Heart left ventricle (tissue), 13 donors: Measurements from ENCODE around the gene CCL17.

Source experiments
- CTCF ChIP-seq, 12 donors: fragments of 200-600 bp; sonication (generic) in 4 of 12; IDR thresholded peaks; one replicate each; pipeline versions ENCODE4 v1.5.0 to v1.8.0; 2018 to 2022; ENCODE audit warnings: antibody characterized with exemption in 12 of 12, mild to moderate bottlenecking in 5 of 12
- POLR2A ChIP-seq, 2 donors: fragments of 450-650 bp; IDR thresholded peaks; one replicate each; pipeline ENCODE4 v1.6.1; 2017; ENCODE audit warnings: antibody characterized with exemption in 2 of 2, mild to moderate bottlenecking in 2 of 2, moderate library complexity in 2 of 2
- donor health status: ischemic (EF 13 %, LVEDD 7.1; RV severe dilation, severe dysfunction).
- donor health status: DM: no; HTN: yes; CAD: no.
- donor health status: DM: no; HTN: no; CAD: no.
- donor health status: ischemic (EF 25% LVEDD 6.9; RV normal size, moderate dysfunction).
- donor health status: ischemic (EF 25% LVEDD 5.7; RV mildly dilated, moderate dysfunction).
- donor health status: ischemic (EF 35%, LVEDD 5.7; RV mildly dilated, moderate dysfunction).
- donor health status: nonischemic (EF 11% LVEDD 7.7; RV severe dilation, severe dysfunction).
- donor health status: DM: yes; HTN: yes; CAD: no.
- donor health status: PGD.
- donor health status: ischemic (EF 29% LVEDD 5.4; RV normal size, mild dysfunction).
- donor health status: nonischemic (EF 23%, LVEDD 6.1; RV moderate dilation, normal function).

DNA sequence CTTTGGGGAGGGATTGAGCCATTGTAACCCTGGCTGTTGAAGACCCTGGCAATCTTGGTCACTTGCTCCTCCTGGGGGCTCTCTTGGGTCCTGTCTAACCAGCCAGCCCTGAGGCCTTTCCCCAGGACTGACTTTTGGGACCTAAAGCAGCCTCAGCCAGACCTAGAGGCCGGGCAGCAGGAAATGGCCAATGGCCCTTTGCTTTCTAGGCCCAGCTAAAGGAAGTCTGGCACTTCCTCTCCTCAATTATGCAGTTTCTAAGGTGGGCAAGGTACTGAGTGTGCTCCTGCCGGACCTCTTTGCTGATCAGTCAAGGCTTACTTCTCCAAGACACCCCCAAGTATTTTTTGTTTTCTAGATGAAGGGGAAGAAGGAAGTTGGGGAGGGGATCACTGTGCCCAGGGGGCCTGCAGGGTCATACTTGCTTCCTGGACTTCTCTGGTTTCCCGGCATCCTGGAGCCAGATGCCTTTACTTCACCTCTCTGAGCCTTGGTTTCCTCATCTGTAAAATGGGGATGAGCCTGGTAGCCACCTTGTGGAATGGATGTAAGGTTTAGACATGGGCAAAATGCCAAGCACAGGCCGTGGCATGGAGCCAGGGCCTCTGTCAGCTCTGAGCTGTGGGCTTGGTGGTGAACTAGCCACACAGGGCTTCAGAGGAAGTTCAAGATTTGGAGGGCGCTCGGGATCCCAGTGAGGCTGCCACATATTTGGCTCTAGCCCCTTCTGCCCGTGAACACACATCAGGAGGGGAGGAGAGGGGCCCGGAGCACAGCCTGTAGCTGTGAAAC is 23.7 kb upstream of the CCL17 start:
- TF ChIP-seq CTCF (IDR thresholded peaks at IDR 0.05), result no peak
- no peak for TF ChIP-seq POLR2A (IDR thresholded peaks at IDR 0.05)
